CD4-positive, alpha-beta T cell treated with Interleukin-6 for 4 hours (primary cell): ENCODE measurements around the gene MYL10.

Source experiments
- DNase-seq: peaks from one replicate; pipeline ENCODE4 v3.0.0-alpha.2; 2020; ENCODE audit warnings: mixed read lengths

The MYL10 gene

DNA sequence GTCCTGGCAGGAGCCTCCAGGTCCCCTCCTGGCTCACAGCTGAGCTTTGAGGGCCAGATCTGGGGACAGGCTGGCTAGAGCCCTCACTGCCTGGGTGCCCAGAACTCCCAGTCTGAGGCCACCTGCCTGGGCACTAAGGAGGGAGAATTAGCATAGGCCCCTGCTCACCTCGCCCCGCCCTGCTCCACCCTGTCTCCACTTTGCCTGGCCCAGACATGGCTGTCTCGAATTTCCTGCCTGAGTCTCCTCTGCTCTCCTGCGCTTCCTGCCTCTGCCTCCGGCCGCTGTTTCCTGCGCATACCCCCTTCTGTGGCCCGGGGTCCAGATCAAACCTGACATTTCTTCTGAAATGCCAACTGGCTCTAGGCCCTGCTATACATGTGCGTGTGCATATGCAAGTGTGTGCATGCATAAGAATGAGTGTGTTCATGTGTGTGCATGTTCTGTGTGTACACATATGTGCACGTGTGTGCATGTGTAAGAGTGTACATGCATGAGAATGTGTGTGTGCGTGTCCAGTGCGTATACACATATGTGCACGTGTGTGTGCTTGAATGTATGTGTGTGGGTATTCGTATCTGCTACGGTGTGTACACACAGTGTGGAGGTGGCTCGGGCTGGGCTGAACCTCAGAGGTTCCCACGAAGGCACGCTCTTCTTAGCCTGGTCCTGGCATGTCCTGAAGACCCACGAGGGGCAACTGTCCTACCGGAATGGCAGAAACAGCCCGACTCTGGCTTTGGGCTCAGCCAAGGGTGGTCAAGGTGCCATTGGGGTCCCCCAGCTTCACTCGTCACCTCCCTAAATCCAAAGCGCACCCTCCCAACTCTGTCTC is 64.9 kb downstream of the MYL10 start:
- no peak for DNase-seq
